ENCODE data around the gene ASCC1. TPM values are rescaled to one million over a fixed set of nuclear protein-coding genes. Genes with fewer than 3 reads are reported as not detected.

The ASCC1 gene
- total RNA-seq, 4 donors from 2014 or later, result 23.5 to 37.8 (median 29.8) TPM

GRCh38 chr10:72056932-72057751, 158.9 kb downstream of the ASCC1 start:
- Histone ChIP-seq H3K27me3 (peaks cover 0 to 9% (median 0%) of the 10 kb centered on the region in 4 donors), H3K9me3 (no peaks in the 10 kb centered on the region), H3K4me3 (no peak overlapping the region), H3K36me3 (no peaks in the 10 kb centered on the region), H3K4me1 (no peaks in the 10 kb centered on the region), H3K27ac (replicated peaks in 1 of 4) (no peak overlapping the region)
- no peak for DNase-seq (ENCODE audit: extremely low spot score)
- 92% methylated on average over 18 of the region's 25 CpGs for WGBS
- TF ChIP-seq POLR2AphosphoS5 (IDR thresholded peaks at IDR 0.05), result no peak
- TF ChIP-seq CTCF (IDR thresholded peaks at IDR 0.05), result no peak
- no peak for TF ChIP-seq POLR2A (IDR thresholded peaks at IDR 0.05; ENCODE audit: low read depth)
- no peak for TF ChIP-seq EP300 (IDR thresholded peaks at IDR 0.05)
- intact Hi-C loops (cut with DNase I), result no loop called here

GRCh38 chr10:72056113-72056512, 160.0 kb downstream of the ASCC1 start:
- H3K4me3 ChIP-seq, result no peak overlapping the region
- intact Hi-C loops (cut with DNase I), result no loop called here
- H3K36me3 ChIP-seq, result no peaks in the 10 kb centered on the region
- H3K9me3 ChIP-seq, result no peaks in the 10 kb centered on the region
- H3K4me1 ChIP-seq, result no peaks in the 10 kb centered on the region
- peaks cover 0 to 9% (median 0%) of the 10 kb centered on the region in 4 donors for H3K27me3 ChIP-seq
- TF ChIP-seq CTCF (IDR thresholded peaks at IDR 0.05) (no peak), POLR2A (IDR thresholded peaks at IDR 0.05; ENCODE audit: low read depth) (no peak), EP300 (IDR thresholded peaks at IDR 0.05) (no peak), POLR2AphosphoS5 (IDR thresholded peaks at IDR 0.05) (no peak)
- 95% methylated on average over 4 of the region's 5 CpGs for WGBS
- no peak for DNase-seq (ENCODE audit: extremely low spot score)
- H3K27ac ChIP-seq (replicated peaks in 1 of 4), result no peak overlapping the region

DNA sequence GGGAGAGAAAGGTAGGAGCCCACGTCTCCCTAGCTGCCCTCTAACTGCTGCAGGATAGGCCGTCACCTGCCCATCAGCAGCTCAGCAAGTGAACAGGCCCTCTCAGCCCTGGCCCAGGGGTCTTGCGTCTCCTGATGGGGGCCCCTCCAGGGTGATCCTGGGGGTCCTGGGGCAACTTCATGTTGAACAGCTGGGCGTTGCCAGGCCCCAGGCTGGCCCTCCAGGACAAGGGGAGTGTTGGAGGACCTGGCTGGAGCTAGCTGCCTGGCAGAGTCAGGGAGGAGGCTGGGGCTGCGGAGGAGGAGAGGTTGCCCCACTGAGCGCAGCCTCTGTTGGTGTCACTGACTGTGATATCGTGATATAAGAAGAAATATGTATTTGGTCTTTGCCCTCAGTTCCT, 162.4 kb downstream of the ASCC1 start:
- Histone ChIP-seq H3K36me3 (no peaks in the 10 kb centered on the region), H3K9me3 (no peaks in the 10 kb centered on the region), H3K4me3 (no peak overlapping the region), H3K4me1 (no peaks in the 10 kb centered on the region), H3K27me3 (peaks cover 0 to 9% (median 0%) of the 10 kb centered on the region in 4 donors), H3K27ac (replicated peaks in 1 of 4) (no peak overlapping the region)
- TF ChIP-seq CTCF (IDR thresholded peaks at IDR 0.05), result no peak
- 100% methylated on average over 3 of the region's 7 CpGs for WGBS
- intact Hi-C loops (cut with DNase I), result loop anchor here (5.0 kb wide), 1 partner anchor 284 kb away; no protein-coding TSS in a partner anchor
- no peak for DNase-seq (ENCODE audit: extremely low spot score)

DNA sequence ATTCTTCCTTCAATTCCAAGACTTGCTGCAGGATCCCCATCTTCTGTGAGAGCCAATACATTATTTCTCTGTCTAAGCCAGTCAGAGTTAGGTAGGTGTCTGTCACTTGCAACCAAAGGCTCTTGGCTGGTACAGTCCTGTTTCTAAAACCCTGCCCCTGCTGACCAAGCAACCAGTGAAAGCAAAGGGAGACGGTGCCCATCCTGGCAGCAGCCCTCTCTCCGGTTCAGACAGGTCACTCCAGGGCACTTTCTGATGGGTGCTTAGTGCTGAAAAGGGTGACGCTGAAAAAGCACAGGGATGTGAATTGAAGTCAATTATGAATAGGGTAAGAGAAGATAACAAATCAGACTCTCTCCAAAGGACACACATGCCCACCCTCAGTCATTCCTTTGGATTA, 165.2 kb downstream of the ASCC1 start:
- no peak overlapping the region for H3K27ac ChIP-seq (replicated peaks in 1 of 4)

More for the DNA sequence above, 165.2 kb downstream of the ASCC1 start:
- no peaks in the 10 kb centered on the region for H3K27me3 ChIP-seq
- no peaks in the 10 kb centered on the region for H3K4me1 ChIP-seq
- H3K36me3 ChIP-seq, result no peaks in the 10 kb centered on the region
- no peaks in the 10 kb centered on the region for H3K9me3 ChIP-seq
- TF ChIP-seq POLR2A (IDR thresholded peaks at IDR 0.05; ENCODE audit: low read depth) (no peak), POLR2AphosphoS5 (IDR thresholded peaks at IDR 0.05) (no peak), EP300 (IDR thresholded peaks at IDR 0.05) (no peak), CTCF (IDR thresholded peaks at IDR 0.05) (no peak)
- no peak overlapping the region for H3K4me3 ChIP-seq
- no peak for DNase-seq (ENCODE audit: extremely low spot score)
- intact Hi-C loops (cut with DNase I), result loop anchor here (5.0 kb wide), 1 partner anchor 286 kb away; no protein-coding TSS in a partner anchor
- WGBS, result 72% methylated on average over 3 of the region's 3 CpGs

All from esophagus muscularis mucosa (tissue), 4 donors.